A549 treated with AZD9567 at 1 μM for 4 hours (cell line): Measurements from ENCODE around the gene ANKRD34B. TPM values are rescaled to one million over a fixed set of nuclear protein-coding genes. Genes with fewer than 3 reads are reported as not detected.

Experiments used
- total RNA-seq: library from RNA; stranded (reverse); fragments of 200-300 nt; extraction: Qiagen RNA extraction; gene quantifications from 5 replicates; pipeline ENCODE4 v1.2.3, GENCODE V29; 2022; ENCODE audit not compliant: insufficient read depth

The ANKRD34B gene
- 0.02 to 0.04 TPM in 2 of 5 replicates, not detected in the others for total RNA-seq

GRCh38 chr5:80569961-80570786 is at the start of gene ANKRD34B:
TSS of gene ANKRD34B (minus strand) at chr5:80570280. CDS start at chr5:80560019, 10,261 bp downstream.

Other genes starting within 250 kb of the ANKRD34B start
- 10.4 to 27.9 TPM (median 13.0 TPM) in 5 replicates for gene ZFYVE16, start 162.2 kb downstream of the ANKRD34B start, total RNA-seq
- 1.1 to 1.6 TPM (median 1.3 TPM) in 4 of 5 replicates, not detected in the other for gene FAM151B, start 82.2 kb downstream of the ANKRD34B start, total RNA-seq
- gene MSH3, start 84.4 kb upstream of the ANKRD34B start, total RNA-seq, result 6.4 to 8.0 TPM (median 7.1 TPM) in 5 replicates
- gene DHFR, start 84.7 kb upstream of the ANKRD34B start, total RNA-seq, result 48.3 to 83.6 TPM (median 53.7 TPM) in 5 replicates